Choroid plexus epithelial cell (primary cell): ENCODE data around the gene MDM1.
A peak's percentile ranks its signal among the peaks of the same experiment; 100 is the strongest.

Experiments used
- DNase-seq: peaks from one replicate; pipeline ENCODE4 v3.0.0-alpha.2; 2010; ENCODE audit warnings: low read depth
- H3K4me3 ChIP-seq: 2 replicates; pipeline ENCODE4 v1.5.1; 2011; ENCODE audit warnings: low read depth, mild to moderate bottlenecking, control low read depth, low read length, moderate library complexity
- CTCF ChIP-seq: conservative IDR thresholded peaks from 2 replicates; pipeline ENCODE4 v1.5.1; 2011; ENCODE audit warnings: low read depth, mild to moderate bottlenecking, control low read depth, inconsistent platforms, low read length, moderate library complexity

The MDM1 gene

GRCh38 chr12:68331869-68332727 is at the start of gene MDM1:
TSS of gene MDM1 (minus strand) at chr12:68332362. CDS start at chr12:68332245, 117 bp downstream.
- no peak for TF ChIP-seq CTCF
- H3K4me3 ChIP-seq = peak within 1 kb of the TSS; percentile 89
- DNase-seq = peak; percentile 99

GRCh38 chr12:68381476-68382219 is 49.5 kb upstream of the MDM1 start:
- no peak for DNase-seq
- no peak overlapping the region for H3K4me3 ChIP-seq
- TF ChIP-seq CTCF = no peak

- no peak for TF ChIP-seq CTCF
- DNase-seq = no peak
- no peak overlapping the region for H3K4me3 ChIP-seq
These were observed 46.9 kb upstream of the MDM1 start for GRCh38 chr12:68378872-68379606.

GRCh38 chr12:68377881-68378280 is 45.7 kb upstream of the MDM1 start:
- DNase-seq = no peak
- TF ChIP-seq CTCF = no peak
- no peak overlapping the region for H3K4me3 ChIP-seq

GRCh38 chr12:68376901-68377300 is 44.7 kb upstream of the MDM1 start:
- no peak overlapping the region for H3K4me3 ChIP-seq
- no peak for DNase-seq
- no peak for TF ChIP-seq CTCF

- TF ChIP-seq CTCF = no peak
- H3K4me3 ChIP-seq = no peak overlapping the region
- DNase-seq = peak; percentile 50
These were observed 43.9 kb upstream of the MDM1 start for GRCh38 chr12:68375756-68376695.
